Lower leg skin (tissue), 4 donors: ENCODE results near the gene CAMKK1. TPM values are rescaled to one million over a fixed set of nuclear protein-coding genes. Genes with fewer than 3 reads are reported as not detected.

ENCODE experiments used
- DNase-seq, 2 donors: peaks; one replicate each; pipeline ENCODE4 v3.0.0-alpha.2; 2019; ENCODE audit warnings: low spot score in 2 of 2
- H3K4me3 ChIP-seq: fragments of 200-600 bp; sonication (generic); 2 replicates; pipeline ENCODE4 v1.5.1; 2017; ENCODE audit warnings: mild to moderate bottlenecking, low read depth; ENCODE audit not compliant: poor library complexity, severe bottlenecking
- CTCF ChIP-seq, 3 donors: fragments of 450-650 bp; IDR thresholded peaks; one replicate each; pipeline ENCODE4 v1.5.1; 2016; ENCODE audit warnings: antibody characterized with exemption in 3 of 3, mild to moderate bottlenecking in 3 of 3, moderate library complexity in 2 of 3
- POLR2A ChIP-seq, 2 donors: fragments of 450-650 bp; IDR thresholded peaks; one replicate each; pipeline ENCODE4 v1.6.1; 2016 to 2017; ENCODE audit warnings: antibody characterized with exemption in 2 of 2, mild to moderate bottlenecking in 1 of 2, moderate library complexity in 1 of 2
- WGBS, 2 donors: methylation state at CpG; one replicate each; pipeline ENCODE4 v1.1.5; 2018; 5-methylcytosine and 5-hydroxymethylcytosine counted together
- intact Hi-C: fragments of 100-400 bp; cut with DNase I; formaldehyde crosslinking; loops from one replicate; pipeline ENCODE4 v1.15.0; 2023; ENCODE audit warnings: low total_unique reads
- total RNA-seq, 4 donors: library from RNA; depleted of rRNA; stranded (reverse); fragments of >200 nt; gene quantifications; one replicate each; pipeline ENCODE4 v1.1.0, GENCODE V29; 2016

Gene CAMKK1
- total RNA-seq, 4 donors from 2014 or later, result 7.3 to 21.2 (median 14.6) TPM

GRCh38 chr17:3921006-3921405 is 28.2 kb upstream of the CAMKK1 start:
- no peak for TF ChIP-seq POLR2A (IDR thresholded peaks at IDR 0.05)
- no peak for TF ChIP-seq CTCF (IDR thresholded peaks at IDR 0.05)
- no peak for DNase-seq
- H3K4me3 ChIP-seq, result no peak overlapping the region
- 79 to 84% methylated on average over 16 of the region's 16 CpGs for WGBS, 2 donors
- intact Hi-C loops, result no loop called here

- WGBS, 2 donors, result 60 to 93% methylated on average over 14 to 22 of the region's 22 CpGs
- DNase-seq, result no peak
- intact Hi-C loops, result no loop called here
- TF ChIP-seq POLR2A (IDR thresholded peaks at IDR 0.05) (no peak), CTCF (IDR thresholded peaks at IDR 0.05) (no peak)
- no peak overlapping the region for H3K4me3 ChIP-seq
Measured at GRCh38 chr17:3919123-3919624, 26.3 kb upstream of the CAMKK1 start.

GRCh38 chr17:3918372-3919122 is 25.7 kb upstream of the CAMKK1 start:
- DNase-seq, result no peak
- intact Hi-C loops, result no loop called here
- 61 to 74% methylated on average over 6 to 8 of the region's 8 CpGs for WGBS, 2 donors
- TF ChIP-seq POLR2A (IDR thresholded peaks at IDR 0.05), result no peak
- TF ChIP-seq CTCF (IDR thresholded peaks at IDR 0.05), result no peak
- H3K4me3 ChIP-seq, result no peak overlapping the region

GRCh38 chr17:3917391-3917931 is 24.6 kb upstream of the CAMKK1 start:
- 15 to 19% methylated on average over 9 to 11 of the region's 11 CpGs for WGBS, 2 donors
- intact Hi-C loops, result no loop called here
- no peak for TF ChIP-seq POLR2A (IDR thresholded peaks at IDR 0.05)
- no peak for TF ChIP-seq CTCF (IDR thresholded peaks at IDR 0.05)
- DNase-seq, result no peak
- no peak overlapping the region for H3K4me3 ChIP-seq

- intact Hi-C loops, result no loop called here
- WGBS, 2 donors, result 65 to 86% methylated on average over 9 of the region's 10 CpGs
- no peak for DNase-seq
- no peak overlapping the region for H3K4me3 ChIP-seq
- TF ChIP-seq CTCF (IDR thresholded peaks at IDR 0.05), result no peak
- TF ChIP-seq POLR2A (IDR thresholded peaks at IDR 0.05), result no peak
Measured at GRCh38 chr17:3916825-3917224, 24.0 kb upstream of the CAMKK1 start.
